Measurements from ENCODE around the gene IPO11. TPM values are rescaled to one million over a fixed set of nuclear protein-coding genes. Genes with fewer than 3 reads are reported as not detected.
"Not testable (repeated sequence)": the region's sequence is repeated elsewhere in the genome, so short reads cannot be mapped to it uniquely, and the experiment has no call there.

IPO11 gene
- total and polyA plus RNA-seq, 3 experiments from 2014 or later, result 9.9 to 74.7 (median 70.0) TPM

DNA sequence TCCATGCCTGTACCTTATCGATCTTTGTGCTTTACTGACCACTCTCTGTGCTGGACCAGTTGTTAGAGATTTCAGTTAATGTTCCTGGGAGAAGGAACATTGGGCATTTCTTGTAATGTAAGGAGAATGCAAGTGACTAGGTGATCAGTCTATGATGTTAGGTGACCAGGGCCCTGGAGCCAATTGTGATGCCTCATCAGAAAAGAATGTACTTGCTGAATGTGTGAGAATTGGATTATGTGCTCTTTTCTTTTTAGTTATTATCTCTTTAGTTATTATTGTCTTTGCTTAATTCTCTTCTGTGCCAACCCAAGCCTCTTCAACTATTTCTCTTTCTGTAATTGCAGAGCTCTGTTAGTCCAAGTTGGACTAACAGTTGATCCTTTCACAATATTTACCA lies 258.9 kb downstream of the IPO11 start:
- Histone ChIP-seq H3K27me3 (ENCODE audit: insufficient read depth, low read length, poor library complexity, severe bottlenecking) (no peaks in the 10 kb centered on the region), H3K4me3 (ENCODE audit: low read length) (no peak overlapping the region), H3K36me3 (ENCODE audit: insufficient read depth, low read length) (no peaks in the 10 kb centered on the region), H3K4me1 (ENCODE audit: insufficient read depth, low read length) (no peaks in the 10 kb centered on the region), H3K9me3 (ENCODE audit: low read length) (no peaks in the 10 kb centered on the region), H3K27ac (ENCODE audit: low read depth, low read length) (no peak overlapping the region)
- no peak for DNase-seq
- ChIA-PET CTCF (no interaction called here), POLR2A (no interaction called here)
- Mint-ChIP-seq H3K4me1 (no peaks in the 10 kb centered on the region), H3K27ac (no peak overlapping the region), H3K4me3 (no peak overlapping the region), H3K36me3 (no peaks in the 10 kb centered on the region), H3K9me3 (peaks cover 0 to 16% (median 11%) of the 10 kb centered on the region in 5 donors), H3K27me3 (peaks cover 0 to 2% of the 10 kb centered on the region in 2 donors)

GRCh38 chr5:62676596-62676995 lies 264.0 kb downstream of the IPO11 start:
- H3K27me3 ChIP-seq (ENCODE audit: insufficient read depth, low read length, poor library complexity, severe bottlenecking); H3K4me1 Mint-ChIP-seq; H3K9me3 ChIP-seq (ENCODE audit: low read length); H3K4me3 ChIP-seq (ENCODE audit: low read length); CTCF ChIA-PET; DNase-seq; H3K4me3 Mint-ChIP-seq; H3K36me3 ChIP-seq (ENCODE audit: insufficient read depth, low read length); POLR2A ChIA-PET; H3K4me1 ChIP-seq (ENCODE audit: insufficient read depth, low read length); H3K27ac ChIP-seq (ENCODE audit: low read depth, low read length); H3K27ac Mint-ChIP-seq: not testable (repeated sequence)
- Mint-ChIP-seq H3K36me3 (peaks cover 0 to 12% (median 0%) of the 10 kb centered on the region in 3 donors), H3K27me3 (peaks cover 0 to 11% of the 10 kb centered on the region in 2 donors), H3K9me3 (peaks cover 5 to 36% (median 25%) of the 10 kb centered on the region in 5 donors)

Other genes with a start within 250 kb of the IPO11 start
- 100 to 1,000 TPM; 252 to 253 TPM for gene KIF2A, start 106.6 kb upstream of the IPO11 start, total RNA-seq
- gene KIF2A, start 106.6 kb upstream of the IPO11 start, polyA plus RNA-seq, result 185 TPM
- gene DIMT1, start 8.9 kb upstream of the IPO11 start, total RNA-seq, result 10 to 100 TPM; 54.4 to 58.9 TPM
- gene DIMT1, start 8.9 kb upstream of the IPO11 start, polyA plus RNA-seq, result 38.4 TPM
- gene LRRC70, start 166.1 kb downstream of the IPO11 start, total RNA-seq, result under 1 TPM; 0.13 to 0.60 TPM
- gene LRRC70, start 166.1 kb downstream of the IPO11 start, polyA plus RNA-seq, result 1.1 TPM